H1 (cell line): ENCODE results near the gene RAB11B.

Experiments
- CEBPB ChIP-seq: IDR thresholded peaks from 2 replicates; pipeline ENCODE4 v1.6.1; 2012; ENCODE audit warnings: low read depth, low read length
- EGR1 ChIP-seq: IDR thresholded peaks from 2 replicates; pipeline ENCODE4 v1.6.1; 2011; ENCODE audit warnings: low read depth, low read length, borderline replicate concordance
- EP300 ChIP-seq, 2 experiments: IDR thresholded peaks; 1 replicate in 1 of 2; 2 replicates in 1 of 2; pipeline ENCODE4 v1.6.1; 2011 to 2012; ENCODE audit warnings: low read depth in 2 of 2, low read length in 2 of 2, mild to moderate bottlenecking in 2 of 2, borderline replicate concordance in 1 of 2, inconsistent platforms in 1 of 2, moderate library complexity in 1 of 2
- GABPA ChIP-seq: IDR thresholded peaks from 2 replicates; pipeline ENCODE4 v1.6.1; 2011; ENCODE audit warnings: mild to moderate bottlenecking, low read length, moderate library complexity, borderline replicate concordance; ENCODE audit not compliant: insufficient read depth
- NANOG ChIP-seq: IDR thresholded peaks from 2 replicates; pipeline ENCODE4 v1.6.1; 2011; ENCODE audit warnings: low read length, low read depth, mild to moderate bottlenecking, inconsistent platforms; ENCODE audit not compliant: insufficient read depth, poor library complexity, severe bottlenecking
- NRF1 ChIP-seq: IDR thresholded peaks from 2 replicates; pipeline ENCODE4 v1.6.1; 2011; ENCODE audit warnings: mild to moderate bottlenecking, low read depth, low read length, improper control_type of control experiment
- POLR2A ChIP-seq, 2 experiments: IDR thresholded peaks; 1 replicate in 1 of 2; 2 replicates in 1 of 2; pipeline ENCODE4 v1.6.1; 2011; ENCODE audit warnings: low read depth in 2 of 2, low read length in 2 of 2, mild to moderate bottlenecking in 2 of 2; ENCODE audit errors: control extremely low read depth in 1 of 2
- POLR2AphosphoS5 ChIP-seq: IDR thresholded peaks from 2 replicates; pipeline ENCODE4 v1.6.1; 2011; ENCODE audit warnings: low read depth, low read length
- RAD21 ChIP-seq, 2 experiments: IDR thresholded peaks in 1 of 2; conservative IDR thresholded peaks in 1 of 2; 2 replicates each; pipeline ENCODE4 v1.6.1; 2011; ENCODE audit warnings: low read depth in 2 of 2, low read length in 2 of 2, improper control_type of control experiment in 1 of 2, inconsistent platforms in 1 of 2, mild to moderate bottlenecking in 1 of 2, moderate library complexity in 1 of 2
- ZNF274 ChIP-seq: IDR thresholded peaks from 2 replicates; pipeline ENCODE4 v1.7.0; 2012; ENCODE audit warnings: low read length, borderline replicate concordance; ENCODE audit errors: extremely low read depth
- TF ChIP-seq, protein P1 (sequence below), 3 experiments: IDR thresholded peaks; 1 replicate in 2 of 3; 2 replicates in 1 of 3; pipeline versions ENCODE4 v1.5.1 to v1.6.1; 2011; ENCODE audit warnings: low read length in 3 of 3, mild to moderate bottlenecking in 3 of 3, inconsistent platforms in 2 of 3, low read depth in 1 of 3, moderate library complexity in 1 of 3; ENCODE audit not compliant: insufficient read depth in 1 of 3; ENCODE audit errors: control extremely low read depth in 1 of 3
- TF ChIP-seq, protein P2 (sequence below): IDR thresholded peaks from 2 replicates; pipeline ENCODE4 v1.6.1; 2011; ENCODE audit warnings: low read depth, mild to moderate bottlenecking, low read length; ENCODE audit not compliant: insufficient read depth

DNA sequence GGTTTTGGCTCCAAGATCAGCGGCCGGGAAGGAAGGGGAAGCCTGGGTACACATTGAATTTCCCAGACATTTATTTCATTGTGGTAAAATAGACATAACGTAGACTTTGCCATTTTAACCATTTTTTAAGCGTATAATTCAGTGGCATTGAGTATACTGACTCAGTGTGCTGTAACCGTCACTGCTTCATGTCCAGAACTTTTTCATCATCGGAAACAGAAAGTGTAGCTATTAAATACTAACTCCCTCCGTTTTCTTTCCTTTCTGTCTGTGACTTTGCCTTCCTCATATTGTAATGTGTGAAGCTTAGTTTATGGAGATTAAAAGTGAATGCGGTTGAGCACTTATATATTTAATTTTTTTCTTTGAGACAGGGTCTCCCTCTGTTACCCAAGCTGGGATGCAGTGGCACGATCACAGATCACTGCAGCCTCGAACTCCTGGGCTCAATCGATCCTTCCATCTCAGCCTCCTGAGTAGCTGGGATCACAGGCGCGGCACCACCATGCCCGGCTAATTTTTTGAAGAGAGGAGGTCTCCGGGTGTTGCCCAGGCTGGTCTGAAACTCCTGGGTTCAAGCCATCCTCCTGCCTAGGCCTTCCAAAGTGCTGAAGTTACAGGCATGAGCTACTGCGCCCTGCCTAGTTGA, 56.0 kb downstream of the RAB11B start:
- TF ChIP-seq POLR2A (IDR thresholded peaks at IDR 0.05; ENCODE audit: control extremely low read depth in 1 of 2, low read depth in 2 of 2, low read length in 2 of 2), result no peak
- TF ChIP-seq, protein P1, sequence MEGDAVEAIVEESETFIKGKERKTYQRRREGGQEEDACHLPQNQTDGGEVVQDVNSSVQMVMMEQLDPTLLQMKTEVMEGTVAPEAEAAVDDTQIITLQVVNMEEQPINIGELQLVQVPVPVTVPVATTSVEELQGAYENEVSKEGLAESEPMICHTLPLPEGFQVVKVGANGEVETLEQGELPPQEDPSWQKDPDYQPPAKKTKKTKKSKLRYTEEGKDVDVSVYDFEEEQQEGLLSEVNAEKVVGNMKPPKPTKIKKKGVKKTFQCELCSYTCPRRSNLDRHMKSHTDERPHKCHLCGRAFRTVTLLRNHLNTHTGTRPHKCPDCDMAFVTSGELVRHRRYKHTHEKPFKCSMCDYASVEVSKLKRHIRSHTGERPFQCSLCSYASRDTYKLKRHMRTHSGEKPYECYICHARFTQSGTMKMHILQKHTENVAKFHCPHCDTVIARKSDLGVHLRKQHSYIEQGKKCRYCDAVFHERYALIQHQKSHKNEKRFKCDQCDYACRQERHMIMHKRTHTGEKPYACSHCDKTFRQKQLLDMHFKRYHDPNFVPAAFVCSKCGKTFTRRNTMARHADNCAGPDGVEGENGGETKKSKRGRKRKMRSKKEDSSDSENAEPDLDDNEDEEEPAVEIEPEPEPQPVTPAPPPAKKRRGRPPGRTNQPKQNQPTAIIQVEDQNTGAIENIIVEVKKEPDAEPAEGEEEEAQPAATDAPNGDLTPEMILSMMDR (IDR thresholded peaks at IDR 0.05; ENCODE audit: control extremely low read depth in 1 of 3, insufficient read depth in 1 of 3, low read depth in 1 of 3, low read length in 3 of 3), result no peak
- no peak for TF ChIP-seq POLR2AphosphoS5
- TF ChIP-seq EP300 (IDR thresholded peaks at IDR 0.05; ENCODE audit: borderline replicate concordance in 1 of 2, low read depth in 2 of 2, low read length in 2 of 2), result no peak
- no peak for TF ChIP-seq RAD21 (IDR thresholded peaks at IDR 0.05 in 1 of 2, conservative IDR thresholded peaks at IDR 0.05 in 1 of 2; ENCODE audit: low read depth in 2 of 2, low read length in 2 of 2)
- TF ChIP-seq EGR1, result no peak
- no peak for TF ChIP-seq CEBPB
- TF ChIP-seq GABPA, result no peak
- no peak for TF ChIP-seq ZNF274
- TF ChIP-seq NRF1, result no peak
- TF ChIP-seq, protein P2, sequence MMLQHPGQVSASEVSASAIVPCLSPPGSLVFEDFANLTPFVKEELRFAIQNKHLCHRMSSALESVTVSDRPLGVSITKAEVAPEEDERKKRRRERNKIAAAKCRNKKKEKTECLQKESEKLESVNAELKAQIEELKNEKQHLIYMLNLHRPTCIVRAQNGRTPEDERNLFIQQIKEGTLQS, result no peak
- no peak for TF ChIP-seq NANOG
